Endothelial cell of umbilical vein (primary cell): Measurements from ENCODE around the gene SRCIN1. TPM values are rescaled to one million over a fixed set of nuclear protein-coding genes. Genes with fewer than 3 reads are reported as not detected.

Source experiments
- BruUV-seq: library from RNA; stranded (reverse); fragments of 400-500 nt; replicated peaks from 2 replicates; lab custom pipeline; 2021; lab: Mats Ljungman, UMichigan
- CTCF ChIA-PET: fragments of 300-600, 350-600 bp; sonication (Branson Sonifier 250); formaldehyde crosslinking; loops from one replicate; lab custom pipeline; 2021; ENCODE audit warnings: antibody characterized with exemption, inconsistent platforms; lab: Charles Lee
- POLR2A ChIA-PET: fragments of 300-600, 350-600 bp; sonication (Branson Sonifier 250); formaldehyde crosslinking; loops from one replicate; lab custom pipeline; 2021; ENCODE audit warnings: antibody characterized with exemption, inconsistent platforms; lab: Charles Lee
- DNase-seq: peaks from one replicate; pipeline ENCODE4 v3.0.0-alpha.2; 2011; ENCODE audit warnings: low read depth, low spot score
- FAIRE-seq: peaks from 2 replicates; lab custom pipeline; 2011; peaks lifted over from hg19 to GRCh38; lab: Jason Lieb, UNC
- H2AFZ ChIP-seq: 2 replicates; pipeline ENCODE4 v1.6.0; 2012; ENCODE audit warnings: low read depth, low read length, control low read depth, inconsistent platforms
- H3K27ac ChIP-seq: 2 replicates; pipeline ENCODE4 v1.5.1; 2011; ENCODE audit warnings: low read depth, mild to moderate bottlenecking, control low read depth, low read length, moderate library complexity; ENCODE audit not compliant: insufficient read depth
- H3K27me3 ChIP-seq, 2 experiments: 2 replicates each; pipeline versions ENCODE4 v1.6.0 to v1.6.1; 2011; ENCODE audit warnings: low read length in 2 of 2, mixed read lengths in 1 of 2; ENCODE audit not compliant: control insufficient read depth in 2 of 2, insufficient read depth in 2 of 2
- H3K36me3 ChIP-seq, 2 experiments: 2 replicates in 1 of 2; 3 replicates in 1 of 2; pipeline ENCODE4 v1.5.1; 2011; ENCODE audit warnings: low read length in 2 of 2, mild to moderate bottlenecking in 1 of 2, moderate library complexity in 1 of 2; ENCODE audit not compliant: control insufficient read depth in 2 of 2, insufficient read depth in 2 of 2; ENCODE audit errors: extremely low read depth in 1 of 2
- H3K4me1 ChIP-seq: 3 replicates; pipeline ENCODE4 v1.5.1; 2011; ENCODE audit warnings: mild to moderate bottlenecking, low read length; ENCODE audit not compliant: control insufficient read depth, insufficient read depth; ENCODE audit errors: extremely low read depth
- H3K4me2 ChIP-seq: 2 replicates; pipeline ENCODE4 v1.6.1; 2011; ENCODE audit warnings: low read length, control low read depth, mixed read lengths; ENCODE audit not compliant: insufficient read depth
- H3K4me3 ChIP-seq, 3 experiments: fragments of 200-600 bp in 1 of 3; sonication (generic), shearing (Covaris generic) in 1 of 3; replicated peaks in 1 of 3; 2 replicates each; pipeline ENCODE4 v1.5.1; 2011 to 2016; ENCODE audit warnings: control low read depth in 3 of 3, low read length in 3 of 3, mild to moderate bottlenecking in 2 of 3, inconsistent platforms in 1 of 3, low read depth in 1 of 3, moderate library complexity in 1 of 3; ENCODE audit not compliant: insufficient read depth in 1 of 3
- H3K79me2 ChIP-seq: 2 replicates; pipeline ENCODE4 v1.6.0; 2012; ENCODE audit warnings: low read length, inconsistent platforms; ENCODE audit not compliant: control insufficient read depth, insufficient read depth
- H3K9ac ChIP-seq: replicated peaks from 2 replicates; pipeline ENCODE3; 2011; ENCODE audit warnings: low read length, control low read depth; ENCODE audit not compliant: insufficient read depth; ENCODE audit errors: extremely low read depth
- H3K9me1 ChIP-seq: replicated peaks from 3 replicates; pipeline ENCODE4 v1.6.0; 2011; ENCODE audit warnings: mild to moderate bottlenecking, low read length; ENCODE audit not compliant: control insufficient read depth, insufficient read depth; ENCODE audit errors: extremely low read depth
- H3K9me3 ChIP-seq: replicated peaks from 2 replicates; pipeline ENCODE4 v1.5.1; 2012; ENCODE audit warnings: low read length, inconsistent platforms; ENCODE audit not compliant: control insufficient read depth, insufficient read depth
- H4K20me1 ChIP-seq: replicated peaks from 2 replicates; pipeline ENCODE3; 2011; ENCODE audit warnings: mild to moderate bottlenecking, low read length; ENCODE audit not compliant: control insufficient read depth, insufficient read depth; ENCODE audit errors: extremely low read depth
- CTCF ChIP-seq, 2 donors: IDR thresholded peaks; 1 replicate in 1 of 2; 2 replicates in 1 of 2; pipeline ENCODE4 v1.5.1; 2011; ENCODE audit warnings: low read length in 2 of 2, mild to moderate bottlenecking in 2 of 2, moderate library complexity in 2 of 2, control low read depth in 1 of 2, inconsistent platforms in 1 of 2, low read depth in 1 of 2; ENCODE audit not compliant: insufficient read depth in 1 of 2; ENCODE audit errors: extremely low read depth in 1 of 2
- EZH2 ChIP-seq: IDR thresholded peaks from 2 replicates; pipeline ENCODE4 v1.6.1; 2012; ENCODE audit warnings: borderline replicate concordance, low read depth, mild to moderate bottlenecking, moderate library complexity, low read length, inconsistent platforms; ENCODE audit not compliant: severe bottlenecking
- GATA2 ChIP-seq: IDR thresholded peaks from 2 replicates; pipeline ENCODE4 v1.7.0; 2011; ENCODE audit warnings: low read depth, mild to moderate bottlenecking, moderate library complexity, mixed read lengths, low read length; ENCODE audit not compliant: insufficient read length, insufficient read depth
- POLR2AphosphoS5 ChIP-seq: IDR thresholded peaks from 2 replicates; pipeline ENCODE4 v1.6.1; 2012; ENCODE audit warnings: low read depth, mild to moderate bottlenecking, control low read depth, low read length, moderate library complexity; ENCODE audit not compliant: insufficient read depth
- dilution Hi-C: fragments of 300-500 bp; cut with MboI; formaldehyde crosslinking; loops from one replicate; pipeline ENCODE4 v1.15.0; 2019; ENCODE audit warnings: low sequenced_read_pairs; ENCODE audit not compliant: extremely low pct_ligation_motif_present
- intact Hi-C: fragments of 100-400 bp; cut with micrococcal nuclease; formaldehyde crosslinking; loops from one replicate; pipeline ENCODE4 v1.10.0; 2022
- polyA plus RNA-seq, 4 experiments: library from polyadenylated mRNA; depleted of rRNA in 3 of 4; stranded (reverse) in 3 of 4; unstranded in 1 of 4; fragments of >200 nt; gene quantifications; 2 replicates each; pipeline versions ENCODE4 v1.2.1 to v1.2.3, GENCODE V29; 2011 to 2012; ENCODE audit warnings: missing spikeins in 1 of 4
- total RNA-seq: library from RNA; stranded (reverse); gene quantifications from 2 replicates; pipeline ENCODE4 v1.2.3, GENCODE V29; 2021

Gene SRCIN1
- total and polyA plus RNA-seq, 2 donors (not counting 3 experiments of a cell fraction or from before 2014, with no cell fraction given) = 0.15 to 0.35 TPM

DNA sequence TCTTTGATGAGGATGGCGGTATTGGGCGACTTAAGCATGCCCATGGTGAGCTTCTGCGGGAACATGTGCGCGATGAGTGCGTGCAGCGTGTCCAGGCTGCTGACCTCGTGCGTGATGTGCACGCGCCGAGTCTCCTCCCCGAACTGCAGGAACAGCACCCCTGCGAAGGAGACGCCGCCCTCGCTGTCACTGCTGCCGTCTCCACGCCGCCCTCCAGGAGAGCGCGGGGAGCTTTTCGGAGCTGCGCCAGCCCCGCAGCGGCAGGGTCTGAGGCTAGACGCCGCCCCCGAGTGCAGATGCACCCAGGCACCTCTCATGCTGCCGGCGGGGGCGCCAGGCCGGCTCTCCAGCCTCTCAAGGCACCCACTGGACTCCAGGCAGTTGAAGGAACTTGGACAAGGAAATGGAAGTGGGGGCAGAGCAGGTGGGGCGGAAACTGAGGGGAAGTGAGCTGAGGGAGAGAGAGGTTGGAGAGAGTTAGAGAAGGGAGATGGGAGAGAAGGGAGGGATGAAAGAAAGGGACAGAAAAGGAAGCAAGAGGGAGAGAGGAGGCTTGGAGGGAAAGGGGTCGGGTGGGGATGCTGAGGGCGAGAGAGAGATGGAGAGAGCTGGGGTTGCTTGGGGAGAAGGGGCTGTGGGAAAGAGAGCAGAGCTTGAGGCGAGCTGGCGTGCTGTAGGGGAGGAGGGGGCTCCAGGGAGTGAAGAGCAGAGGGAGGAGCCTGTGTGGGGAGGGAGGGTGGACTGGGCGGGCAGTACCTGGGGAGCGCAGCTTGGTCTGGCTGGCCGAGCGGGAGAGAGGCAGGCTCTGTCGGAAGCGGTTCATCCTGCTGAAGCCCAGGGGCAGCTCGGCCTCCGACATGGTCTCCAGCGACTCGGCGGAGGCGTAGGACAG is 42.1 kb downstream of the SRCIN1 start:
- Histone ChIP-seq H3K36me3 (no peaks in the 10 kb centered on the region), H3K79me2 (no peaks in the 10 kb centered on the region), H3K9me1 (no peaks in the 10 kb centered on the region), H3K27me3 (peaks cover 71 to 84% of the 10 kb centered on the region in 2 experiments), H3K9ac (no peak overlapping the region), H3K4me3 (no peak overlapping the region), H3K4me2 (no peak overlapping the region), H4K20me1 (no peaks in the 10 kb centered on the region), H3K4me1 (peaks cover 6% of the 10 kb centered on the region), H3K27ac (no peak overlapping the region), H2AFZ (no peak overlapping the region), H3K9me3 (no peaks in the 10 kb centered on the region)
- dilution Hi-C loops = no loop called here
- ChIA-PET POLR2A (no interaction called here), CTCF (interaction anchor here (0.6 to 1.9 kb wide), 4 partner anchors 18 to 104 kb away, joined by 3 to 9 read pairs (median 6); no protein-coding TSS in a partner anchor)
- TF ChIP-seq EZH2 = peak; percentile 76
- no peak for TF ChIP-seq POLR2AphosphoS5
- TF ChIP-seq GATA2 = no peak
- TF ChIP-seq CTCF (IDR thresholded peaks at IDR 0.05; ENCODE audit: extremely low read depth in 1 of 2, insufficient read depth in 1 of 2, low read depth in 1 of 2, low read length in 2 of 2) = no peak
- FAIRE-seq = no peak
- no TSS peak for BruUV-seq
- DNase-seq = no peak
- intact Hi-C loops = no loop called here
